A549 (cell line): ENCODE measurements around the gene DYNC2I2. TPM values are rescaled to one million over a fixed set of nuclear protein-coding genes. Genes with fewer than 3 reads are reported as not detected.
A peak's percentile ranks its signal among the peaks of the same experiment; 100 is the strongest.

Experiments
- ATAC-seq, 2 experiments: fragments of 200-7000 bp in 1 of 2; fragments of >200 bp in 1 of 2; cut with Nextera tagmentation in 1 of 2; cut with Tn5 transposase in 1 of 2; 3 replicates each; pipeline versions ENCODE4 v1.8.0 to v1.9.1; 2018 to 2020; ENCODE audit warnings: mild to moderate bottlenecking in 1 of 2, moderate library complexity in 1 of 2
- CTCF ChIA-PET: fragments of 300-600 bp; sonication (Branson Sonifier 250); formaldehyde crosslinking; extraction: SDS; loops from one replicate; lab custom pipeline; 2021; ENCODE audit warnings: antibody characterized with exemption, inconsistent platforms; lab: Yijun Ruan, JAX
- POLR2A ChIA-PET: fragments of 350-600 bp; formaldehyde crosslinking; extraction: SDS; loops from one replicate; lab custom pipeline; 2021; ENCODE audit warnings: antibody characterized with exemption, inconsistent platforms; lab: Yijun Ruan, JAX
- DNase-seq, 2 experiments: peaks; one replicate each; pipeline versions ENCODE4 v3.0.0 to v3.0.0-alpha.2; 2011 to 2016; ENCODE audit warnings: low read depth in 1 of 2, low spot score in 1 of 2
- FAIRE-seq: peaks from 2 replicates; lab custom pipeline; 2011; peaks lifted over from hg19 to GRCh38; lab: Jason Lieb, UNC
- H3K27ac ChIP-seq, 2 experiments: fragments of >200 bp; sonication (Bioruptor Twin); formaldehyde crosslinking; 3 replicates each; pipeline ENCODE4 v1.5.1; 2016 to 2017
- H3K4me1 ChIP-seq: fragments of >200 bp; sonication (Bioruptor Twin); formaldehyde crosslinking; 3 replicates; pipeline ENCODE4 v1.6.1; 2016
- H3K4me2 ChIP-seq: fragments of >200 bp; sonication (Bioruptor Twin); formaldehyde crosslinking; 3 replicates; pipeline ENCODE4 v1.6.1; 2016
- H3K4me3 ChIP-seq: fragments of >200 bp; sonication (Bioruptor Twin); formaldehyde crosslinking; 3 replicates; pipeline ENCODE4 v1.5.1; 2016
- H3K9me3 ChIP-seq: fragments of >200 bp; sonication (Bioruptor Twin); formaldehyde crosslinking; 3 replicates; pipeline ENCODE4 v1.6.1; 2016
- BCL3 ChIP-seq: fragments of >200 bp; sonication (Bioruptor Twin); formaldehyde crosslinking; IDR thresholded peaks from 3 replicates; pipeline ENCODE4 v1.6.1; 2016
- BHLHE40 ChIP-seq: IDR thresholded peaks from 2 replicates; pipeline ENCODE4 v1.6.1; 2012; ENCODE audit warnings: low read depth, low read length, inconsistent platforms
- CHD2 ChIP-seq: fragments of 150-350 bp; IDR thresholded peaks from 2 replicates; pipeline ENCODE4 v1.6.1; 2014; ENCODE audit warnings: low read length; ENCODE audit not compliant: partially characterized antibody
- E2F6 ChIP-seq: IDR thresholded peaks from 2 replicates; pipeline ENCODE4 v1.6.1; 2012; ENCODE audit warnings: low read depth, borderline replicate concordance
- FOSL2 ChIP-seq, 2 experiments: fragments of 450-650 bp in 1 of 2; fragments of >200 bp in 1 of 2; sonication (Bioruptor Twin) in 1 of 2; formaldehyde crosslinking; IDR thresholded peaks; 2 replicates each; pipeline versions ENCODE4 v1.5.0 to v1.6.1; 2016 to 2020; ENCODE audit warnings: mild to moderate bottlenecking in 1 of 2, moderate library complexity in 1 of 2
- GATA3 ChIP-seq: IDR thresholded peaks from 2 replicates; pipeline ENCODE4 v1.6.1; 2012; ENCODE audit warnings: borderline replicate concordance
- HOXA7 ChIP-seq: fragments of 250-450 bp; sonication (Bioruptor Pico); IDR thresholded peaks from 2 replicates; pipeline ENCODE4 v1.5.0; 2020; ENCODE audit warnings: mild to moderate bottlenecking, moderate library complexity
- JUN ChIP-seq, 2 experiments: fragments of >200 bp; sonication (Bioruptor Twin); formaldehyde crosslinking; IDR thresholded peaks; 2 replicates in 1 of 2; 3 replicates in 1 of 2; pipeline ENCODE4 v1.6.1; 2016 to 2017
- MAX ChIP-seq: IDR thresholded peaks from 2 replicates; pipeline ENCODE4 v1.6.1; 2012
- NFE2L2 ChIP-seq: fragments of 150-350 bp; conservative IDR thresholded peaks from 2 replicates; pipeline ENCODE4 v1.6.1; 2014; ENCODE audit warnings: low read length
- NPAS2 ChIP-seq: fragments of 250-450 bp; sonication (Bioruptor Pico); IDR thresholded peaks from 2 replicates; pipeline ENCODE4 v1.8.0; 2022; ENCODE audit warnings: mild to moderate bottlenecking, moderate library complexity, borderline replicate concordance
- PHF8 ChIP-seq: fragments of 200-600 bp; sonication (generic); IDR thresholded peaks from 2 replicates; pipeline ENCODE4 v1.6.1; 2016; ENCODE audit warnings: low read depth, mild to moderate bottlenecking, antibody characterized with exemption, moderate library complexity, borderline replicate concordance
- POLR2A ChIP-seq: IDR thresholded peaks from 2 replicates; pipeline ENCODE4 v1.6.1; 2012; ENCODE audit warnings: mild to moderate bottlenecking, low read length
- POLR2AphosphoS2 ChIP-seq: conservative IDR thresholded peaks from 2 replicates; pipeline ENCODE4 v1.6.1; 2012; ENCODE audit warnings: low read length, improper control_type of control experiment, inconsistent platforms
- RAD21 ChIP-seq, 2 experiments: fragments of >200 bp in 1 of 2; sonication (Bioruptor Twin) in 1 of 2; formaldehyde crosslinking in 1 of 2; IDR thresholded peaks in 1 of 2; conservative IDR thresholded peaks in 1 of 2; 2 replicates in 1 of 2; 3 replicates in 1 of 2; pipeline ENCODE4 v1.6.1; 2012 to 2018; ENCODE audit warnings: inconsistent platforms in 1 of 2
- RNF2 ChIP-seq: fragments of 200-600 bp; sonication (generic); IDR thresholded peaks from 2 replicates; pipeline ENCODE4 v1.6.1; 2016; ENCODE audit warnings: low read depth, mild to moderate bottlenecking, antibody characterized with exemption, moderate library complexity, borderline replicate concordance
- SMC3 ChIP-seq: fragments of >200 bp; sonication (Bioruptor Twin); formaldehyde crosslinking; IDR thresholded peaks from 3 replicates; pipeline ENCODE4 v1.6.1; 2018; ENCODE audit warnings: inconsistent platforms
- TP53 ChIP-seq: fragments of 250-450 bp; sonication (Bioruptor Pico); IDR thresholded peaks from 2 replicates; pipeline ENCODE4 v1.5.0; 2021; ENCODE audit warnings: mild to moderate bottlenecking, moderate library complexity
- USF2 ChIP-seq: fragments of 450-650 bp; IDR thresholded peaks from 2 replicates; pipeline ENCODE4 v1.6.1; 2014; ENCODE audit warnings: antibody characterized with exemption
- ZFP36 ChIP-seq: fragments of 450-650 bp; IDR thresholded peaks from 2 replicates; pipeline ENCODE4 v1.6.1; 2014; ENCODE audit warnings: borderline replicate concordance; ENCODE audit not compliant: partially characterized antibody
- WGBS: methylation state at CpG from one replicate; pipeline ENCODE4 v1.1.6; 2017; ENCODE audit errors: missing lambda C conversion rate; 5-methylcytosine and 5-hydroxymethylcytosine counted together
- polyA plus RNA-seq, 4 experiments: library from polyadenylated mRNA; depleted of rRNA in 3 of 4; stranded (reverse); fragments of >200 nt; fragmentation: RNase III in 1 of 4; extraction: RNeasy Plus Mini Kit Qiagen cat#74134 plus additional on column Dnase treatment in 1 of 4; gene quantifications; 2 replicates in 3 of 4; 3 replicates in 1 of 4; pipeline ENCODE4 v1.2.3, GENCODE V29; 2011 to 2017

Gene DYNC2I2
- polyA plus RNA-seq, 2 of the 4 experiments (the other 2 are of a cell fraction): 57.3 to 117 TPM

GRCh38 chr9:128684325-128685199 lies 27.9 kb upstream of the DYNC2I2 start:
- ATAC-seq (peak; percentile 65 to 84), DNase-seq (peak; percentile 85 to 90), FAIRE-seq (no peak)
- POLR2A ChIA-PET: interaction anchor here (0.8 to 2.2 kb wide), 6 partner anchors 8 to 49 kb away, joined by 3 to 24 read pairs (median 5); partner anchors contain the start of gene DYNC2I2
- WGBS: 2% methylated on average over 15 of the region's 15 CpGs
- no peaks in the 10 kb centered on the region for H3K9me3 ChIP-seq
- peak overlapping the region; percentile 97 to 98 for H3K27ac ChIP-seq
- CTCF ChIA-PET: interaction anchor here (0.7 to 2.5 kb wide), 4 partner anchors 18 to 51 kb away, joined by 3 to 13 read pairs (median 6); partner anchors contain the start of gene PKN3
- TF ChIP-seq JUN (IDR thresholded peaks at IDR 0.05): peak in 1 of 2 experiments; percentile 54; a peak in 2 of 5 replicates
- TF ChIP-seq USF2: peak; percentile 85
- TF ChIP-seq ZFP36: no peak
- no peak for TF ChIP-seq SMC3
- no peak for TF ChIP-seq NPAS2
- no peak for TF ChIP-seq POLR2AphosphoS2
- TF ChIP-seq E2F6: peak; percentile 17; the same call in 1 of the 2 replicates
- TF ChIP-seq BCL3: 0 out of 3 replicates have a peak, but pooled peaks have one; percentile 45
- TF ChIP-seq PHF8: no peak
- peak; percentile 85 for TF ChIP-seq POLR2A
- no peak for TF ChIP-seq HOXA7 (CRISPR knock-in tag)
- no peak for TF ChIP-seq RAD21 (conservative IDR thresholded peaks at IDR 0.05 in 1 of 2, IDR thresholded peaks at IDR 0.05 in 1 of 2)
- TF ChIP-seq RNF2: no peak
- TF ChIP-seq NFE2L2: no peak
- TF ChIP-seq MAX: peak; percentile 47
- H3K4me2 ChIP-seq: peak overlapping the region; percentile 91
- peaks cover 34% of the 10 kb centered on the region for H3K4me1 ChIP-seq
- peak overlapping the region; percentile 69 for H3K4me3 ChIP-seq

- ATAC-seq: peak; percentile 10 to 19; a peak in 4 of 6 replicates
- Histone ChIP-seq H3K4me2 (peak overlapping the region; percentile 91), H3K4me3 (peak overlapping the region; percentile 69)
- ChIA-PET CTCF (interaction anchor here (0.7 to 2.5 kb wide), 3 partner anchors 18 to 48 kb away, joined by 4 to 13 read pairs (median 8); partner anchors contain the start of gene PKN3), POLR2A (interaction anchor here (0.8 to 2.2 kb wide), 6 partner anchors 8 to 49 kb away, joined by 3 to 24 read pairs (median 5); partner anchors contain the start of gene DYNC2I2)
- WGBS: 0% methylated on average over 3 of the region's 3 CpGs
- TF ChIP-seq BHLHE40: no peak
- no peak for TF ChIP-seq JUN (IDR thresholded peaks at IDR 0.05)
- TF ChIP-seq POLR2A: no peak
- TF ChIP-seq E2F6: 0 out of 2 replicates have a peak, but pooled peaks have one; percentile 7
- TF ChIP-seq CHD2: peak; percentile 28
- 0 out of 2 replicates have a peak, but pooled peaks have one; percentile 15 for TF ChIP-seq TP53 (CRISPR knock-in tag)
- TF ChIP-seq GATA3: 0 out of 2 replicates have a peak, but pooled peaks have one; percentile 27
- no peak for TF ChIP-seq FOSL2 (IDR thresholded peaks at IDR 0.05)
- no peak for TF ChIP-seq FOSL2 (CRISPR knock-in tag; IDR thresholded peaks at IDR 0.05)
- TF ChIP-seq, all 56 proteins: peak for 4
- H3K27ac ChIP-seq: peak overlapping the region; percentile 97 to 98
- DNase-seq (no peak), FAIRE-seq (no peak)
- H3K9me3 ChIP-seq: no peaks in the 10 kb centered on the region
- H3K4me1 ChIP-seq: peaks cover 34% of the 10 kb centered on the region
These were observed 27.3 kb upstream of the DYNC2I2 start for GRCh38 chr9:128684065-128684324.
